Measurements from ENCODE around the gene IMPACT.

IMPACT gene

GRCh38 chr18:24395049-24395795, 31.2 kb upstream of the IMPACT start:
- Histone ChIP-seq H3K27me3 (replicated peaks in 2 of 5; ENCODE audit: control insufficient read depth in 4 of 5, insufficient read depth in 5 of 5, low read length in 4 of 5) (no peaks in the 10 kb centered on the region), H3K4me1 (ENCODE audit: control extremely low read depth in 1 of 4, control insufficient read depth in 4 of 4, insufficient read depth in 4 of 4, low read length in 3 of 4) (peaks cover 19 to 36% (median 28%) of the 10 kb centered on the region in 4 experiments), H3K4me3 (ENCODE audit: control insufficient read depth in 1 of 7, extremely low read depth in 1 of 7, insufficient read depth in 4 of 7, low read depth in 2 of 7, low read length in 6 of 7) (peak overlapping the region in 3 of 7 experiments; percentile 10 to 59 (median 45)), H3K9me3 (ENCODE audit: control extremely low read depth in 1 of 5, control insufficient read depth in 4 of 5, insufficient read depth in 2 of 5, low read depth in 1 of 5, low read length in 4 of 5) (no peaks in the 10 kb centered on the region), H3K36me3 (ENCODE audit: control insufficient read depth in 4 of 4, insufficient read depth in 4 of 4, low read length in 3 of 4) (peaks cover 0 to 6% (median 0%) of the 10 kb centered on the region in 4 experiments), H3K27ac (ENCODE audit: insufficient read depth in 1 of 2, low read depth in 1 of 2, low read length in 2 of 2, poor library complexity in 1 of 2, severe bottlenecking in 2 of 2) (no peak overlapping the region)
- DNase-seq, result peak in 2 of 3 donors; percentile 18 to 24
- WGBS (ENCODE audit: insufficient coverage), result 72% methylated on average over 3 of the region's 11 CpGs
- ChIA-PET CTCF (no interaction called here), POLR2A (no interaction called here)

GRCh38 chr18:24396082-24396633, 30.3 kb upstream of the IMPACT start:
- peak overlapping the region in 3 of 7 experiments; percentile 77 to 88 (median 82) for H3K4me3 ChIP-seq (ENCODE audit: control insufficient read depth in 1 of 7, extremely low read depth in 1 of 7, insufficient read depth in 4 of 7, low read depth in 2 of 7, low read length in 6 of 7)
- CTCF ChIA-PET, result no interaction called here
- POLR2A ChIA-PET, result no interaction called here

GRCh38 chr18:24397131-24397693, 29.3 kb upstream of the IMPACT start:
- H3K4me3 ChIP-seq (ENCODE audit: control insufficient read depth in 1 of 7, extremely low read depth in 1 of 7, insufficient read depth in 4 of 7, low read depth in 2 of 7, low read length in 6 of 7), result peak overlapping the region; percentile 64 to 89 (median 82)
- WGBS (ENCODE audit: insufficient coverage), result under 1% methylated on average over 33 of the region's 50 CpGs
- no peaks in the 10 kb centered on the region for H3K36me3 ChIP-seq (ENCODE audit: control insufficient read depth in 4 of 4, insufficient read depth in 4 of 4, low read length in 3 of 4)
- no peaks in the 10 kb centered on the region for H3K9me3 ChIP-seq (ENCODE audit: control extremely low read depth in 1 of 5, control insufficient read depth in 4 of 5, insufficient read depth in 2 of 5, low read depth in 1 of 5, low read length in 4 of 5)
- CTCF ChIA-PET, result interaction anchor here (0.7 to 2.1 kb wide), 3 partner anchors 12 to 38 kb away, joined by 3 to 6 read pairs (median 3); no protein-coding TSS in a partner anchor
- H3K27me3 ChIP-seq (replicated peaks in 2 of 5; ENCODE audit: control insufficient read depth in 4 of 5, insufficient read depth in 5 of 5, low read length in 4 of 5), result no peaks in the 10 kb centered on the region
- POLR2A ChIA-PET, result interaction anchor here (0.8 kb wide), 1 partner anchor 39 kb away, joined by 4 read pairs; no protein-coding TSS in a partner anchor
- H3K4me1 ChIP-seq (ENCODE audit: control extremely low read depth in 1 of 4, control insufficient read depth in 4 of 4, insufficient read depth in 4 of 4, low read length in 3 of 4), result peaks cover 19 to 36% (median 28%) of the 10 kb centered on the region in 4 experiments
- peak; percentile 70 to 88 (median 84) for DNase-seq
- peak overlapping the region in 1 of 2 experiments; percentile 64 for H3K27ac ChIP-seq (ENCODE audit: insufficient read depth in 1 of 2, low read depth in 1 of 2, low read length in 2 of 2, poor library complexity in 1 of 2, severe bottlenecking in 2 of 2)

More at GRCh38 chr18:24396082-24396633, 30.3 kb upstream of the IMPACT start:
- Histone ChIP-seq H3K36me3 (ENCODE audit: control insufficient read depth in 4 of 4, insufficient read depth in 4 of 4, low read length in 3 of 4) (peaks cover 0 to 4% (median 0%) of the 10 kb centered on the region in 4 experiments), H3K27ac (ENCODE audit: insufficient read depth in 1 of 2, low read depth in 1 of 2, low read length in 2 of 2, poor library complexity in 1 of 2, severe bottlenecking in 2 of 2) (no peak overlapping the region), H3K4me1 (ENCODE audit: control extremely low read depth in 1 of 4, control insufficient read depth in 4 of 4, insufficient read depth in 4 of 4, low read length in 3 of 4) (peaks cover 19 to 36% (median 28%) of the 10 kb centered on the region in 4 experiments), H3K9me3 (ENCODE audit: control extremely low read depth in 1 of 5, control insufficient read depth in 4 of 5, insufficient read depth in 2 of 5, low read depth in 1 of 5, low read length in 4 of 5) (no peaks in the 10 kb centered on the region), H3K27me3 (replicated peaks in 2 of 5; ENCODE audit: control insufficient read depth in 4 of 5, insufficient read depth in 5 of 5, low read length in 4 of 5) (no peaks in the 10 kb centered on the region)
- no peak for DNase-seq
- 100% methylated on average over 3 of the region's 8 CpGs for WGBS (ENCODE audit: insufficient coverage)

- Histone ChIP-seq H3K27me3 (replicated peaks in 2 of 5; ENCODE audit: control insufficient read depth in 4 of 5, insufficient read depth in 5 of 5, low read length in 4 of 5) (no peaks in the 10 kb centered on the region), H3K9me3 (ENCODE audit: control extremely low read depth in 1 of 5, control insufficient read depth in 4 of 5, insufficient read depth in 2 of 5, low read depth in 1 of 5, low read length in 4 of 5) (no peaks in the 10 kb centered on the region), H3K27ac (ENCODE audit: insufficient read depth in 1 of 2, low read depth in 1 of 2, low read length in 2 of 2, poor library complexity in 1 of 2, severe bottlenecking in 2 of 2) (peak within 1 kb of the TSS in 1 of 2 experiments; percentile 64), H3K4me3 (ENCODE audit: control insufficient read depth in 1 of 7, extremely low read depth in 1 of 7, insufficient read depth in 4 of 7, low read depth in 2 of 7, low read length in 6 of 7) (peak within 1 kb of the TSS; percentile 64 to 89 (median 82)), H3K4me1 (ENCODE audit: control extremely low read depth in 1 of 4, control insufficient read depth in 4 of 4, insufficient read depth in 4 of 4, low read length in 3 of 4) (peaks cover 19 to 36% (median 28%) of the 10 kb centered on the region in 4 experiments), H3K36me3 (ENCODE audit: control insufficient read depth in 4 of 4, insufficient read depth in 4 of 4, low read length in 3 of 4) (no peaks in the 10 kb centered on the region)
- DNase-seq, result peak; percentile 95 to 98 (median 98)
- WGBS (ENCODE audit: insufficient coverage), result 1% methylated on average over 28 of the region's 55 CpGs
- ChIA-PET POLR2A (interaction anchor here (0.8 kb wide), 1 partner anchor 38 kb away, joined by 4 read pairs; no protein-coding TSS in a partner anchor), CTCF (interaction anchor here (0.7 to 2.1 kb wide), 5 partner anchors 11 to 38 kb away, joined by 3 to 6 read pairs (median 3); no protein-coding TSS in a partner anchor)
Measured at GRCh38 chr18:24397694-24398368, 28.6 kb upstream of the IMPACT start, which contains the start of gene OSBPL1A. TSS of gene OSBPL1A (minus strand) at chr18:24397824. CDS start at chr18:24377533, 20,291 bp downstream.

GRCh38 chr18:24398540-24398939, 27.9 kb upstream of the IMPACT start:
- Histone ChIP-seq H3K36me3 (ENCODE audit: control insufficient read depth in 4 of 4, insufficient read depth in 4 of 4, low read length in 3 of 4) (no peaks in the 10 kb centered on the region), H3K4me3 (ENCODE audit: control insufficient read depth in 1 of 7, extremely low read depth in 1 of 7, insufficient read depth in 4 of 7, low read depth in 2 of 7, low read length in 6 of 7) (peak overlapping the region in 5 of 7 experiments; percentile 64 to 89 (median 82)), H3K9me3 (ENCODE audit: control extremely low read depth in 1 of 5, control insufficient read depth in 4 of 5, insufficient read depth in 2 of 5, low read depth in 1 of 5, low read length in 4 of 5) (no peaks in the 10 kb centered on the region), H3K4me1 (ENCODE audit: control extremely low read depth in 1 of 4, control insufficient read depth in 4 of 4, insufficient read depth in 4 of 4, low read length in 3 of 4) (peaks cover 19 to 36% (median 28%) of the 10 kb centered on the region in 4 experiments), H3K27me3 (replicated peaks in 2 of 5; ENCODE audit: control insufficient read depth in 4 of 5, insufficient read depth in 5 of 5, low read length in 4 of 5) (no peaks in the 10 kb centered on the region), H3K27ac (ENCODE audit: insufficient read depth in 1 of 2, low read depth in 1 of 2, low read length in 2 of 2, poor library complexity in 1 of 2, severe bottlenecking in 2 of 2) (no peak overlapping the region)
- POLR2A ChIA-PET, result no interaction called here
- CTCF ChIA-PET, result interaction anchor here (0.9 to 2.1 kb wide), 3 partner anchors 15 to 39 kb away, joined by 3 to 6 read pairs (median 4); no protein-coding TSS in a partner anchor
- 97% methylated on average over 13 of the region's 15 CpGs for WGBS (ENCODE audit: insufficient coverage)
- DNase-seq, result peak in 1 of 3 donors; percentile 6

GRCh38 chr18:24400587-24400986, 25.9 kb upstream of the IMPACT start:
- ChIA-PET CTCF (interaction anchor here (0.6 to 1.1 kb wide), 4 partner anchors 10 to 264 kb away, joined by 3 to 5 read pairs (median 3); no protein-coding TSS in a partner anchor), POLR2A (no interaction called here)
- no peaks in the 10 kb centered on the region for H3K27me3 ChIP-seq (replicated peaks in 2 of 5; ENCODE audit: control insufficient read depth in 4 of 5, insufficient read depth in 5 of 5, low read length in 4 of 5)
- H3K4me3 ChIP-seq (ENCODE audit: control insufficient read depth in 1 of 7, extremely low read depth in 1 of 7, insufficient read depth in 4 of 7, low read depth in 2 of 7, low read length in 6 of 7), result no peak overlapping the region
- peaks cover 11 to 25% (median 18%) of the 10 kb centered on the region in 4 experiments for H3K4me1 ChIP-seq (ENCODE audit: control extremely low read depth in 1 of 4, control insufficient read depth in 4 of 4, insufficient read depth in 4 of 4, low read length in 3 of 4)
- no peak for DNase-seq
- H3K36me3 ChIP-seq (ENCODE audit: control insufficient read depth in 4 of 4, insufficient read depth in 4 of 4, low read length in 3 of 4), result no peaks in the 10 kb centered on the region
- H3K27ac ChIP-seq (ENCODE audit: insufficient read depth in 1 of 2, low read depth in 1 of 2, low read length in 2 of 2, poor library complexity in 1 of 2, severe bottlenecking in 2 of 2), result no peak overlapping the region
- H3K9me3 ChIP-seq (ENCODE audit: control extremely low read depth in 1 of 5, control insufficient read depth in 4 of 5, insufficient read depth in 2 of 5, low read depth in 1 of 5, low read length in 4 of 5), result no peaks in the 10 kb centered on the region
- no CpG with 5 or more reads among the region's 2 CpGs for WGBS (ENCODE audit: insufficient coverage)

All from common myeloid progenitor, CD34-positive (primary cell).